Adipocyte (in vitro differentiated cells): ENCODE data around the gene CDK19.
"Not testable (repeated sequence)": the region's sequence is repeated elsewhere in the genome, so short reads cannot be mapped to it uniquely, and the experiment has no call there.

Experiments used
- DNase-seq: peaks from one replicate; pipeline ENCODE4 v3.0.0-alpha.2; 2015; ENCODE audit warnings: low read depth
- H3K27me3 ChIP-seq: replicated peaks from 2 replicates; pipeline ENCODE4 v1.7.0; 2013; ENCODE audit warnings: mild to moderate bottlenecking, low read length, moderate library complexity; ENCODE audit not compliant: control insufficient read depth, insufficient read depth
- H3K36me3 ChIP-seq: 2 replicates; pipeline ENCODE4 v1.7.0; 2013; ENCODE audit warnings: low read length, mild to moderate bottlenecking, moderate library complexity; ENCODE audit not compliant: control insufficient read depth, insufficient read depth, severe bottlenecking
- H3K4me1 ChIP-seq: 2 replicates; pipeline ENCODE4 v1.7.0; 2013; ENCODE audit warnings: mild to moderate bottlenecking, low read length, moderate library complexity; ENCODE audit not compliant: control insufficient read depth, insufficient read depth
- H3K4me3 ChIP-seq: 2 replicates; pipeline ENCODE4 v1.7.0; 2013; ENCODE audit warnings: mild to moderate bottlenecking, low read length, moderate library complexity
- H3K9ac ChIP-seq: 2 replicates; pipeline ENCODE4 v1.7.0; 2013; ENCODE audit warnings: mild to moderate bottlenecking, low read length, moderate library complexity
- H3K9me3 ChIP-seq: 2 replicates; pipeline ENCODE4 v1.7.0; 2013; ENCODE audit warnings: mild to moderate bottlenecking, low read length, moderate library complexity; ENCODE audit not compliant: control insufficient read depth

Gene CDK19

GRCh38 chr6:110753936-110754668, 61.2 kb downstream of the CDK19 start:
- not testable (repeated sequence) for H3K27me3 ChIP-seq, H3K4me1 ChIP-seq, H3K36me3 ChIP-seq, H3K9me3 ChIP-seq, H3K4me3 ChIP-seq, H3K9ac ChIP-seq, DNase-seq

GRCh38 chr6:110748453-110748852, 66.8 kb downstream of the CDK19 start:
- H3K9ac ChIP-seq: no peak overlapping the region

GRCh38 chr6:110746680-110747079, 68.6 kb downstream of the CDK19 start:
- Histone ChIP-seq H3K4me3 (no peak overlapping the region), H3K27me3 (no peaks in the 10 kb centered on the region), H3K4me1 (no peaks in the 10 kb centered on the region), H3K9ac (no peak overlapping the region), H3K36me3 (peaks cover 7% of the 10 kb centered on the region), H3K9me3 (peaks cover 14% of the 10 kb centered on the region)
- DNase-seq: no peak

More at GRCh38 chr6:110748453-110748852, 66.8 kb downstream of the CDK19 start:
- H3K4me3 ChIP-seq: no peak overlapping the region
- no peak for DNase-seq
- no peaks in the 10 kb centered on the region for H3K36me3 ChIP-seq
- peaks cover 3% of the 10 kb centered on the region for H3K4me1 ChIP-seq
- H3K9me3 ChIP-seq: no peaks in the 10 kb centered on the region
- no peaks in the 10 kb centered on the region for H3K27me3 ChIP-seq

GRCh38 chr6:110744991-110745390, 70.3 kb downstream of the CDK19 start:
- Histone ChIP-seq H3K36me3 (peaks cover 18% of the 10 kb centered on the region), H3K9ac (no peak overlapping the region), H3K9me3 (peaks cover 23% of the 10 kb centered on the region), H3K4me3 (no peak overlapping the region), H3K4me1 (no peaks in the 10 kb centered on the region), H3K27me3 (no peaks in the 10 kb centered on the region)
- no peak for DNase-seq

- H3K9ac ChIP-seq, DNase-seq, H3K4me3 ChIP-seq, H3K27me3 ChIP-seq, H3K4me1 ChIP-seq: not testable (repeated sequence)
- Histone ChIP-seq H3K9me3 (peaks cover 23% of the 10 kb centered on the region), H3K36me3 (peaks cover 18% of the 10 kb centered on the region)
Measured at GRCh38 chr6:110742552-110742951, 72.7 kb downstream of the CDK19 start.

- H3K4me1 ChIP-seq: no peaks in the 10 kb centered on the region
- peaks cover 23% of the 10 kb centered on the region for H3K9me3 ChIP-seq
- no peak for DNase-seq
- no peaks in the 10 kb centered on the region for H3K27me3 ChIP-seq
- no peak overlapping the region for H3K9ac ChIP-seq
- H3K4me3 ChIP-seq: no peak overlapping the region
- H3K36me3 ChIP-seq: peaks cover 18% of the 10 kb centered on the region
Measured at GRCh38 chr6:110741517-110741916, 73.8 kb downstream of the CDK19 start.

- DNase-seq: no peak
- H3K4me3 ChIP-seq: no peak overlapping the region
- H3K36me3 ChIP-seq: peaks cover 18% of the 10 kb centered on the region
- no peaks in the 10 kb centered on the region for H3K4me1 ChIP-seq
- no peaks in the 10 kb centered on the region for H3K27me3 ChIP-seq
- no peak overlapping the region for H3K9ac ChIP-seq
- H3K9me3 ChIP-seq: peaks cover 23% of the 10 kb centered on the region
Measured at GRCh38 chr6:110738899-110739365, 76.3 kb downstream of the CDK19 start.

GRCh38 chr6:110735666-110736065, 79.6 kb downstream of the CDK19 start:
- no peak overlapping the region for H3K4me3 ChIP-seq
- DNase-seq: no peak
- no peaks in the 10 kb centered on the region for H3K27me3 ChIP-seq
- peaks cover 4% of the 10 kb centered on the region for H3K36me3 ChIP-seq
- no peaks in the 10 kb centered on the region for H3K4me1 ChIP-seq
- no peaks in the 10 kb centered on the region for H3K9me3 ChIP-seq
- no peak overlapping the region for H3K9ac ChIP-seq

- no peak overlapping the region for H3K4me3 ChIP-seq
- no peaks in the 10 kb centered on the region for H3K9me3 ChIP-seq
- H3K4me1 ChIP-seq: no peaks in the 10 kb centered on the region
- H3K27me3 ChIP-seq: no peaks in the 10 kb centered on the region
- H3K36me3 ChIP-seq: no peaks in the 10 kb centered on the region
- no peak for DNase-seq
- H3K9ac ChIP-seq: no peak overlapping the region
Measured at GRCh38 chr6:110731898-110732297, 83.4 kb downstream of the CDK19 start.

GRCh38 chr6:110731196-110731595, 84.1 kb downstream of the CDK19 start:
- Histone ChIP-seq H3K9me3 (no peaks in the 10 kb centered on the region), H3K4me3 (no peak overlapping the region), H3K36me3 (no peaks in the 10 kb centered on the region), H3K9ac (no peak overlapping the region), H3K27me3 (no peaks in the 10 kb centered on the region), H3K4me1 (no peaks in the 10 kb centered on the region)
- DNase-seq: no peak

GRCh38 chr6:110728501-110728900, 86.8 kb downstream of the CDK19 start:
- Histone ChIP-seq H3K27me3 (no peaks in the 10 kb centered on the region), H3K4me1 (no peaks in the 10 kb centered on the region), H3K36me3 (no peaks in the 10 kb centered on the region), H3K9me3 (no peaks in the 10 kb centered on the region), H3K9ac (no peak overlapping the region), H3K4me3 (no peak overlapping the region)
- DNase-seq: no peak

GRCh38 chr6:110723017-110723416, 92.3 kb downstream of the CDK19 start:
- no peaks in the 10 kb centered on the region for H3K9me3 ChIP-seq
- no peaks in the 10 kb centered on the region for H3K4me1 ChIP-seq
- H3K9ac ChIP-seq: no peak overlapping the region
- H3K36me3 ChIP-seq: no peaks in the 10 kb centered on the region
- no peak for DNase-seq
- no peak overlapping the region for H3K4me3 ChIP-seq
- H3K27me3 ChIP-seq: no peaks in the 10 kb centered on the region
